Endothelial cell of umbilical vein (primary cell): ENCODE data around the gene KRTAP4-3.

Source experiments
- EZH2 ChIP-seq: IDR thresholded peaks from 2 replicates; pipeline ENCODE4 v1.6.1; 2012; ENCODE audit warnings: borderline replicate concordance, low read depth, mild to moderate bottlenecking, moderate library complexity, low read length, inconsistent platforms; ENCODE audit not compliant: severe bottlenecking
- FOS ChIP-seq: IDR thresholded peaks from 2 replicates; pipeline ENCODE4 v1.6.1; 2011; ENCODE audit warnings: mild to moderate bottlenecking, low read length, moderate library complexity, borderline replicate concordance; ENCODE audit not compliant: insufficient read depth
- GATA2 ChIP-seq: IDR thresholded peaks from 2 replicates; pipeline ENCODE4 v1.7.0; 2011; ENCODE audit warnings: low read depth, mild to moderate bottlenecking, moderate library complexity, mixed read lengths, low read length; ENCODE audit not compliant: insufficient read length, insufficient read depth
- JUN ChIP-seq: IDR thresholded peaks from 2 replicates; pipeline ENCODE4 v1.6.1; 2011; ENCODE audit warnings: borderline replicate concordance, low read depth; ENCODE audit not compliant: insufficient read length, insufficient read depth
- MYC ChIP-seq: IDR thresholded peaks from one replicate; pipeline ENCODE4 v1.6.1; 2011; ENCODE audit warnings: mild to moderate bottlenecking, low read depth, low read length
- POLR2A ChIP-seq: IDR thresholded peaks from 2 replicates; pipeline ENCODE4 v1.6.1; 2012; ENCODE audit warnings: low read depth, mild to moderate bottlenecking, control low read depth, low read length
- POLR2AphosphoS5 ChIP-seq: IDR thresholded peaks from 2 replicates; pipeline ENCODE4 v1.6.1; 2012; ENCODE audit warnings: low read depth, mild to moderate bottlenecking, control low read depth, low read length, moderate library complexity; ENCODE audit not compliant: insufficient read depth
- TF ChIP-seq, protein P1 (sequence below), 2 donors: IDR thresholded peaks; 1 replicate in 1 of 2; 2 replicates in 1 of 2; pipeline ENCODE4 v1.5.1; 2011; ENCODE audit warnings: low read length in 2 of 2, mild to moderate bottlenecking in 2 of 2, moderate library complexity in 2 of 2, control low read depth in 1 of 2, inconsistent platforms in 1 of 2, low read depth in 1 of 2; ENCODE audit not compliant: insufficient read depth in 1 of 2; ENCODE audit errors: extremely low read depth in 1 of 2
- TF ChIP-seq, protein P2 (sequence below): IDR thresholded peaks from 2 replicates; pipeline ENCODE4 v1.6.1; 2011; ENCODE audit not compliant: insufficient read depth, insufficient read length

DNA sequence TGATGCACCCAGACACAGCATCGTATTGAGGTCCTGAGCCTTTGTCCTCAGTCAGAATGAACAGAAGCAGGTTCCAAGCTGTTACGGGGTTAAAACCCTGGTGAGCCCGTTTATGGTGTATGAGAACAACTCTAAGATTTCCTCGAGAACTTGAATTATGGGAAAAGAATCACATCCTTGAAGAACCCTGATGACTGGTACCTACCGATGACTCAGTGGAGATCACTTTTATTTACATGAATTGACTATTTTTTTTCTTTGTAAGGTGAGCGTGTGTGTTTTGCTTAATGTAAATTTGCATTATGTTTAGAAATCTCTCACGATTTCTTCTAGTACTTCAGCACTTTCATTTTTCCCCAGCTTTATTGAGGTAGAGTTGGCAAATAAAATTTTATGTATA lies 4.2 kb downstream of the KRTAP4-3 start:
- TF ChIP-seq, protein P1, sequence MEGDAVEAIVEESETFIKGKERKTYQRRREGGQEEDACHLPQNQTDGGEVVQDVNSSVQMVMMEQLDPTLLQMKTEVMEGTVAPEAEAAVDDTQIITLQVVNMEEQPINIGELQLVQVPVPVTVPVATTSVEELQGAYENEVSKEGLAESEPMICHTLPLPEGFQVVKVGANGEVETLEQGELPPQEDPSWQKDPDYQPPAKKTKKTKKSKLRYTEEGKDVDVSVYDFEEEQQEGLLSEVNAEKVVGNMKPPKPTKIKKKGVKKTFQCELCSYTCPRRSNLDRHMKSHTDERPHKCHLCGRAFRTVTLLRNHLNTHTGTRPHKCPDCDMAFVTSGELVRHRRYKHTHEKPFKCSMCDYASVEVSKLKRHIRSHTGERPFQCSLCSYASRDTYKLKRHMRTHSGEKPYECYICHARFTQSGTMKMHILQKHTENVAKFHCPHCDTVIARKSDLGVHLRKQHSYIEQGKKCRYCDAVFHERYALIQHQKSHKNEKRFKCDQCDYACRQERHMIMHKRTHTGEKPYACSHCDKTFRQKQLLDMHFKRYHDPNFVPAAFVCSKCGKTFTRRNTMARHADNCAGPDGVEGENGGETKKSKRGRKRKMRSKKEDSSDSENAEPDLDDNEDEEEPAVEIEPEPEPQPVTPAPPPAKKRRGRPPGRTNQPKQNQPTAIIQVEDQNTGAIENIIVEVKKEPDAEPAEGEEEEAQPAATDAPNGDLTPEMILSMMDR (IDR thresholded peaks at IDR 0.05; ENCODE audit: extremely low read depth in 1 of 2, insufficient read depth in 1 of 2, low read depth in 1 of 2, low read length in 2 of 2), result no peak
- TF ChIP-seq POLR2A (no peak), EZH2 (no peak), JUN (no peak), POLR2AphosphoS5 (no peak), FOS (no peak), MYC (no peak), GATA2 (no peak)
- TF ChIP-seq, protein P2, sequence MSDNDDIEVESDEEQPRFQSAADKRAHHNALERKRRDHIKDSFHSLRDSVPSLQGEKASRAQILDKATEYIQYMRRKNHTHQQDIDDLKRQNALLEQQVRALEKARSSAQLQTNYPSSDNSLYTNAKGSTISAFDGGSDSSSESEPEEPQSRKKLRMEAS, result no peak
